DMS53 treated with DMSO at 0.1 percent for 48 hours (cell line): ENCODE data around the gene MYBPC3.

Experiments used
- DNase-seq: peaks from one replicate; lab custom pipeline; 2025; ENCODE audit not compliant: unreplicated experiment; lab: John Stamatoyannopoulos, UW

Gene MYBPC3

DNA sequence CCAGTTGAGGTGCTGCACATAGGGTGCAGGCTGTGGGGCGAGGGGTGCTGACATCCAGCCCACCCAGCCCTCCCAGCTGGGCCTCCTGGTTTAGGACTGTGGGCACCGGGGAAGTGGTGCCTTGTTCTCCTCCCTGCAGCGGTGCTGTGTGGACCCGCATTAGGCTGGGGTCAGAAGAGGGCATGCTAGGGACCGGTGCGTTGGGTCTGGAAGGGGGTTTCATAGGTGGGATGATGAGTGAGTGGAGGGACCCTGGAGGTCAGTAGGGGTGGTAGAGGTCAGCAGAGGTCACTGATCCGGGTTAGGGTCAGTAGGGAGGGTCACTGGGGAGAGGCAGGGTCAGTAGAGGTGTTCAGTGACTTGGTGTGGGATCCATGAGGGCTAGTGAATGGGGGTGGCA lies 6.7 kb upstream of the MYBPC3 start:
- DNase-seq: no peak

DNA sequence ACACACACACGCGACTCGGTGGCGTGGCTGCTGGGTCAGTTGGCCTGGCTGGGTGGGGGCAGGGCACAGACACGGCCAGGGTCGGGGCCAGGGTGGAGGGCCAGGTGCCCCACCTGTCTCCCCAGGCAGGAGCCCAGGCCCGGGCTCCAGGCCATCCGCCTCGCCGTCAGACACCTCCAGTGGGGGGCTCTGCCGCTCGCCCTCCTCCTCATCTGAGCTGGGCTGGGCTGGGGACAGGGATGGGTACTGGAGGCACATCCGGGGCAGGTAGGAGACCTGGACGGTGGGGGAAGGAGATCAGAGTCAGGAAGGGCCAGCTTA lies 6.2 kb upstream of the MYBPC3 start:
- no peak for DNase-seq

DNA sequence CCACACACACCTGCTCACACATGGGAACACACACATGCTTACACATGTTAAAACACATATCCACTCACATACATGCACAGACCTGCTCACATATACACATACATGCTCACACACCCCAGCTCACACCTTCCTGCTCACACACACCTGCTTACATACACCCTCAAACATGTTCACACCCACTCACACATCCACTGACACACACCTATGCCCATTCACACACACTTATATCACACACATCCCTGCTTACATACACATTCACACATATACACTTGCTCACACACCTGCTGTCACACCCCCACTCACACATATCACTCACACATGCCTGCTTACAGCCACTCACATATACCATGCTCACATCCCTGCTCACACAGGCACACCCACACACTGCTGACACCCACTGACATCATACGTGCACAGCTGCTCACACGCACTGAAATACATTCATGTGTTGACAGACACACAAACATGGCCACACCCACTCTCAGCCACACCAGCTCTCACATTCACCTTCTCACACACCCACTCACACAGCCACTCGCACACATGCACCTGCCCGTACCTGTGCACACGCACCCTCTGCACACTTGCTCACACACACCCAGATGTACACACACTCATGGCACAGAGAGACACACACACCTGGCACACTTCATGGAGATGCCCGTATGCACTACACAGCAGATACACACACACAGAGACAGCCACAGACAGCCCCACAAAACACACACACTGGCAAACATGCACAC lies 5.7 kb upstream of the MYBPC3 start:
- no peak for DNase-seq

DNA sequence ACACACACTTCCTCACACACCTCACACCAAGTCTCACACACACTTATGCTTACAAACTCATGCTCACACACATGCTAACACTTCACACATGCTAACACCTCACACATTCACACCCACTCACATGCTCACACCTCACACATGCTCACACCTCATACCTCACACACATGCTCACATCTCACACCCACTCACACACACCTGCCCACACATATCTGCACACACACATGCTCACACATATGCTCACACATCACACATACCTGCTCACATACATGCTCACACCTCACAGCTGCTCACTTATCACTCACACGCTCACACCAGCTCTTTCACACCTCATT lies 4.5 kb upstream of the MYBPC3 start:
- DNase-seq: no peak

DNA sequence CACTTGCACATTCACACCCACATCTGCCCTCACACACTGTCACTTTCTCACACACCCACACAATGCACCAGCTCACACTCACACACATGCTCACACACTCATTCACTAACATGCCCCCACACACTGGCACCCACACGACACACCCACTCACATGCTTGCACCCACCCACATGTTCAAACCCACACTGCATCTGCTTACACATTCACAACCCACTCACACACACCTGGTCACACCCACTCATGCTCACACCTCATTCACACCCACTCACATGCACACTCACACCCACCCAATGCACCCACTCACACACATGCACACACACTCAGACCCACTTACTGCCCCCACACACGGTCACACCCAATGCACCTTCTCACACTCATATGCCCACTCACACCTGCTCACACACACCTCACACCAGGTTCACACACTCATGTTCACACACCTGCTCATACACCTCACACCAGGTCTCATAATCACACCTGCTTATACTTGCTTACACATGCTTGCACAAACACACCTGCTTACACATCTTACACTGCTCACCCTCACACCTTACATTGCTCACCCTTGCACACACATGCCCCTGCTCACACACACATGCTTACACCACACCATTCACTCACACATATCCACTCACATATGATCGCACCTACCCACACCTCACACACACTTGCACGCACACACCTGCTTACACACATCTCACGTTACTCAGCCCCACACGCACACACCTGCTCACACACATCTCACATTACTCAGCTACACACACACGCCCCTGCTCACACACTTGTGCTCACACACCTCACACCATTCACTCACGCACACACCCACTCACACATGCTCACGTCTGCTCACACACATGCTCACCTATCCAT lies 3.9 kb upstream of the MYBPC3 start:
- DNase-seq: no peak

DNA sequence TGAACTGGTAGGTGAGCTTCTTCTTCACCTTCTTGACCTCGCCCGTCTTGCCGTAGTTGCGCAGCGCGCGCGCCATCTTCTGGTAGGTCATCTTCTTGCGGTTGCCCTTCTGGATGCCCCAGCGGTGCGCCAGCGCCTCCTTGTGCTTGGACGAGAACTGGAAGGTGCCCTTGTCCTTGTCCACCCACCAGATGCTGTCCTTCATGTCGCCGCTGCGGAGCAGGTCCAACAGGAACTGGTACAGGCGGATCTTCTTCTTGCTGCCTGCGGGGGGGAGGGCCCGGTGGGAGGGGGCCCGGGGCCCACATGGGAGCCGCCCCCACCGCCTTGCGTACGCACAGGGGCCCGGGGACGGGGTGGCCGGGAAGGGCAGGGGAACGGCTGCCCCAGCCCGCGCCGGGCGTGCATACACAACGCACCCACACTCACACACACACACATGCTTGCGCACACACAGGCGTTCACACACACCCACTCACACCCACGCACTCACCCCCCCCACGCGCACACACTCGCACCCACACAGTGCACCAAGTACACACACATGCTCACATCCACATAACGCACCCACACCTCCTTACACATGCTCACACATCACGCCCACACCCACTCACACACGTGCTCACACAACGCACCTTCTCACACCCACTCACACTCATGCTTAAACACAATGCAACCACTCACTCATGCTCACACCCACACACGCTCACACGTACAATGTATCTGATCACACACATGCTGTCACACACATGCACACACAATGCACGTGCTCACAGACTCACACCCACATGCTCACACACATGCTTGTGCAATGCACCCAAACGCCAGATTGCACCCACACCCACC lies 3.0 kb upstream of the MYBPC3 start:
- DNase-seq: peak; percentile 88

DNA sequence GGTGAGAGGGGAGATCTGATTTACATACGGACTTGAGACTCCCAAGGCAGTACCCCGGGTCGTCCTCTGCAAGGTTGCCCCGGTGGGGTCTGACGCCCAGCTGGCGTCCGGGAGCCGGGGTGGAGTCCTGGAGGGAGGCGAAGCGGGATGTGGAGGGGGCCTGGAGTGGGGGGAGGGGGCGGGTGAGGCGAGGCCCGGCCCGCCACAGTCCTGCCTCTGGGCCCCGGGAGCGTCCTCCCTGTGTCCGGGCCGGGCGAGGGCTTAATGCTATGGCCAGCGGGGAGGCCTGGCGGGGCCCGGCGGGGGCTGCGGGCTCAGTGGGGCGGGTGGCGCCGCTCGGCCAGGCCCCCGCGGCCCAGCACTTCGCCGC lies 2.4 kb upstream of the MYBPC3 start:
- no peak for DNase-seq

DNA sequence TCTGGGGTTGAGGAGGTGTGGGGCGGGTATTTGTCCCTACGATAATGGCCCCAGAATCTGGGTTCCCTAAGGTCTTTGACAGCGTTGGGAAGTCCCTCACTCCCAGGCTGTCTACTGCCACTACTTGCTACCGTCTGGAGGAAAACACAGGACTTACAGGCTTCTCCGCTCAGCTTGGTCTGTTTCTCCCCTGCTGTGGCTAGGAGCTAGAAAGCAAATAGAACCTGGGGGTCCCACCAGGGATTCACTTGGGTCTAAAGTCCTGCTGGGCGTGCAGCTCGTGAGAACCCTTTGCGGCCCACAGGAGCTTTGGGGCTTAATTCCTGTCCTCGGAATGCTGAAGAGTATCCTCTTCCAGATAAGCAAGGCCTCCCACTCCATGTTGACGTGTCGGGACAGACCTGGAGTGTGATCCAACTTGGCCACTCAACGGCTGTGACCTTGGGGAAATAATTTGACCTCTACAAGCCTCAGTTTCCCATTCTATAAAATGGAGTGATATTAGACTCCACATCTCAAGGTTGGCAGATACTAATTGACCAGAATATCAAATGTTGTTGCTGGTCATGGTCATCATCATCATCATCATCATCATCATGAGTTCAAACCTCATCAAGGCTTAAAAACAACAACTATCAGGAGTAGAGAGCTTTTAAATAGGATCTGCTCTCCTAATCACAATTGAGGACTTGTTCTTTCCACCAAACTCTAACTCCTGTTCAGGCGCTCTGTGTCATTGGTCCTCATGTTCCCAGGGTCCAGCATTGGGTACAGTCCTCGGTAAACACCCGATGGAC lies 1.7 kb upstream of the MYBPC3 start:
- DNase-seq: no peak

DNA sequence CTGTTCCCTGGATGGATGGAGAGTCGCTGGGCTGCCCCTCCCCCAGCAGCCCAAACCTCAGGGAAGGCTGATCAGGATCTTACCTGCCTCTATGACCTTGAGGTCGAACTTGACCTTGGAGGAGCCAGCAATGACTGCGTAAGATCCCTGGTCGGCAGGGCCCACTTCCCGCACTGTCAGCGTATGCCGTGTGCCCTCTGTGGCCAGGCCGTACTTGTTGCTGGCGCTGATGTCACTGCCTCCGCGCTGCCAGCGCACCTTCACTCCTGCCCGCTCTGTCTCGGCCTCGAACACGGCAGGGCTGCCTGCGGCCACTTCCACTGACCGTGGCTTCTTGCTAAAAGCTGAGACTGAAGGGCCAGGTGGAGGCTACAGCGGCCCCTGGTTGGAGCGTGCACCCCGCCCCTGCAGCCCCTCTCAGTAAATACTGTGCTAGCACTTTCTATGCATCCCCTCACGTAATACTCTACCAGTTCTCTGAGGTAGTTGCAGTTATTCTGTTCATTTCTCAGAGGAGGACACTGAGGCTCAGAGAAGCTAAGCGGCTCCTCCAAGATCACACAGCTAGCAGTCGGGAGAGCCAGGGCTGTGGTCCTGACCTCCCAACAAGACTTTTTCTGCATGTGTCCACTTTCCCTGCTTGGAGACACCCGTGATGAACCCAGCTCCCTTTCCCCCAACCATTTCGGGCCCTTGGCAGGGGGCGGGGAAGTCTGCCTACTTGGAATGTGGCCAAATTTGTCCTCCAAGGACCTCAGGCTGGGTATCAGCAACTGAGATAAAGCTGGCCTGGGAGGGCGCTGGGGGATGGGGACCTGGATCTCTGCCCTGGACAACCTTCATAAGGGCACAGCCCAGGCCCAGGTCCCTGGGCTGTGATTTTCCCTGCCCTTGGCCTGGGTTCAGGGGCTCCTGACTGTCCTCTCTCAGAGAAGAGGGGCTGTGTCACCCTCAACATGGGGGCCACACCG lies 1.1 kb downstream of the MYBPC3 start:
- DNase-seq: no peak

DNA sequence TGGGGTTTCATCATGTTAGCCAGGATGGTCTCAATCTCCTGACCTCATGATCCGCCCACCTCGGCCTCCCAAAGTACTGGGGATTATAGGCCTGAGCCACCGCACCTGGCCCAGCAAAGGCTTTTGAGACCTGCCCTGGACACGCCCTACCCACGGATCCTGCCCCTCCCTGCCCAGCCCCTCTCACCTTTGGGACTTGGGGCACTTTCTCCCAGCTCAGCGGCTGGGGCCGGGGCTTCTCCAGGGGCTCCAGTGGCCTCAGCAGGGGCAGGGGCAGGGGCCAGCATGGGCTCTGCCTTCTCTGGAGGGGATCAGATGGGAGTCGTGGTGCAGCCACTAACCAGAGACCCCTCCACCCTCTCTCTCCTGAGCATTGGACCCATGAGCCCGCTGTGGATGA lies 2.2 kb downstream of the MYBPC3 start:
- DNase-seq: no peak

DNA sequence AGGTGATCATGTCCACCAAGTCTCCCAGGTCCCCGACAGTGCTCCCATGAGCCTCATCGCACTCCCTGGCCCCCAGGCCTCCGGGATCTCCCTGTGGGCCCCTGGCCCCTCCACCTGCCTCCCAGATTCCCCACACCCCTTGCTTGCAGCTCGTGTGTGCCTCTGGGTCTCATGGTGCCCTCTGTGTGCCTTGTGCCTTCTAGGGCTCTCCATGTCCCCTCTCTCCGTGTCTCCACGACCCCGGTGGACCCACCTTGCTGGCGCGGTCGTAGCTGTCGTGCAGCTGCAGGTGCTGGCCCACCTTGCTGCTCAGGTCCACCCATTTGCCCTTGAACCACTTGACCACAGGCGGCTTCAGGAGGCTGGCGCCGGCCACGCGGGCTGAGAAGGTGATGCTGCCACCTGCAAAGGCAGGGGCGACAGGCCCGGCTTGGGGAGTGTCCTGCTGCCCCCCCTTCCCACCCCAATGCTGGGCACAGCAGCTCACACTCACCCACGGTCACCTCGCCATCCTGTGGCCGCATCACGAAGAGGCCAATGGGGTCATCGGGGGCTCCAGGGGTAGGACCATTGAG lies 2.9 kb downstream of the MYBPC3 start:
- DNase-seq: no peak

DNA sequence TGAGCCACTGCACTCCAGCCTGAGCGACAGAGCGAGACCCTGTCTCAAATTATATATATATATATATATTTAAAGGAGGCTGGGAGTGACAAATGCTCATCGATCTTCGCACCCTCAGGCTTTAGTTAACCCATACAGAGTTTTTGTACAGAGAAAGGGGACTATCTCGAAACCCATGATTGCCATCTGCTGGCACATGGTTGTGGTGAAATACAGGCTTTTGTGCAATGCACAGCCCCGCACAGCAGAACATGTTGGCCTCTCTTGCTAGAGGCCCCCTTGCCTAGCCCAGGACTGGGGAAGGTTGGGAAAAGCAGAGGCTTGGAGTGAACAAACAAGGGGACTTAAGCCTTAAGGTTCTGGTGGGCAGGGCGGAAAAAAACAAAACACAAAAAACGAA lies 3.6 kb downstream of the MYBPC3 start:
- peak; percentile 7 for DNase-seq

DNA sequence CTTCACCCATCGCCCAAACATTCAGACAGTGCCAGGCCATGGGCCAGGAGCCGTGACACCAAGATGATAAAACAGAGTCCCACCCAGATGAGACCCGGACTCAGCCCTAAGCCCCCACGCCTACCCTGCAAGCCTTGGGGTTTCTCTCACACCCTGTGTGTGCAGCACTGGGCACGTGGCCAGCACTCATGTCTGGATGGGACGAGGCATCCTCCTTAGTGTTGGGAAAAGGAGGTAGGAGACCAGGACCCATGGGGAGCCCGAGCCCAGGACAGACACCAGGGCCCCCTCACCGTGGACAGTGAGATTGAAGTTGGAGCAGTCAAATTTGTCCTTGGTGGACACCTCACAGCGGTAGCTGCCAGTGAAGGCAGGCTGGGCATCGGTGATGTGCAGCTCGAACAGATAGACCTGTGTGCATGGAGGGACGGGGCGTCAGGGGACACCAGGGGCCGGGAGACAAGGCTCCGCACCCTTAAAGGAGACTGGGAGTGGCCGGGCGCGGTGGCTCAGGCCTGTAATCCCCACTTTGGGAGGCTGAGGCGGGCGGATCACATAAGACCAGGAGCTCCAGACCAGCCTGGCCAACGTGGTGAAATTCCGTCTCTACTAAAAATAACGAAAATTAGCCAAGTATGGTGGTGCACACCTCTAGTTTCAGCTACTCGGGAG lies 4.2 kb downstream of the MYBPC3 start:
- DNase-seq: no peak

DNA sequence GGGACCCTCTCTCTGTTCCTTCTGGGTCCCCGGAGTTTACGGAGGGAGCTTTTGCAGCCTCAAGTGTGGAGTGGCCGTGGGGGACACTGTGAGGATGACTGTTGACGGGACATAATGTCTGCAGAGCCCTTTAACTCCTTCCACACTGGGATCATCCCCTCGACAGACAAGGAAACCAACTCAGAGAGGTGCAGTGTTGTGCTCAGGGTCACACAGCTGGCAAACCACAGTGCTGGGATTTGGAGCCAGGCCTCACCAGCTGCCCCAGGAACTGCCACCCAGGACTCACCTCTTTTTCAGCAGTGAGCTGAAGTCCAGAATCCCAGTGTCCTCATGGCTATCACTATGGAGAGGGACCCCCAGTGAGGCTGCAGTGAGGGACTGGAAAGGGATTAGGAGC lies 5.4 kb downstream of the MYBPC3 start:
- no peak for DNase-seq

DNA sequence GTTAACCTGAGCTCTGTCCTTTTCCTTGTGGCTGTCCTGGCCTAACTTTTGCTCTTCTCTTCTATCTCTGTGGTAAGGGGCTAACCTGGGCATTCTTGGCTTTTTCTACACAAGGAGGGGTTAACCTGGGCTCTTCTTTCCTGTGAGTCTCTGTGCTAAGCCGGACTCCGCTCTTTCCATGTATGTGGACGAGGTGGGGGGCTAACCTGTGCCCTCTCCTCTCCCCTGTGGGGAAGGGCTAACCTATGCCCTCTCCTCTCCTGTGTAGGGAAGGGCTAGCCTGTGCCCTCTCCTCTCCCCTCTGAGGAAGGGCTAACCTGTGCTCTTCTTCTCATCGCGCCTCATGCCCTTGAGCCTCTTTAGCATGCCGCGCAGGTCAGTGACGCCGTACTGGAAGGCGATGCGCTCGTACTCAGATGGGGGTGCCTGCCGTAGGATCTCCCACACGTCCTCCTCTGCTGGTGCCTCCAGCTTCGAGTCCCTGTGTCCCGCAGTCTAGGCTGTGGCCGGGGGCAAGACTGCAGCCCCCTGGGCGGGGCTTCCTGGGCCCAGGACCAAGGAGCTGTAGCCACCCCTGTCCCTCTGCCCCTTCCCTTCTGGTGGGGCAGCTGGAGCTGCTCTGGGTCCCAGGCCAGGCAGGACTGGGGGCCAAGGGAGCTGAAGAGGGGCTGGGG lies 6.5 kb downstream of the MYBPC3 start:
- DNase-seq: no peak

DNA sequence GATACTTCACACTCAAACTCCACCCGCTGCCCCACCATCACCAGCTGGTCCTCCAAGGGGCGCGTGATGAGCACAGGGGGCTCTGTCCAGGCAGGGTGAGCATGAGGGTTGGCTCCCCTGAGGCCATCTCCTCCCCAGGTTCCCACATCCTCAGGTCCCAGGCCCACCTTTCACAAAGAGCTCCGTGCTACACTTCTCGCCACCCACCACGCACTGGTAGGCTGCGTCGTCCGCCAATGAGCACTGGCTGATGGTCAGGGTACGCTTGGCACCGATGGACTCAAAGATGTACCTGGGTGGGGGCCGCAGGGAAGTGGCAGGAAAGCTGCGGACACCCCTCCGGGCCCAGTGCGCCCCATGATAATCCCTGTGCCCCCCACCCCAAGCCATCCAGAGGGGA lies 9.6 kb downstream of the MYBPC3 start:
- no peak for DNase-seq

DNA sequence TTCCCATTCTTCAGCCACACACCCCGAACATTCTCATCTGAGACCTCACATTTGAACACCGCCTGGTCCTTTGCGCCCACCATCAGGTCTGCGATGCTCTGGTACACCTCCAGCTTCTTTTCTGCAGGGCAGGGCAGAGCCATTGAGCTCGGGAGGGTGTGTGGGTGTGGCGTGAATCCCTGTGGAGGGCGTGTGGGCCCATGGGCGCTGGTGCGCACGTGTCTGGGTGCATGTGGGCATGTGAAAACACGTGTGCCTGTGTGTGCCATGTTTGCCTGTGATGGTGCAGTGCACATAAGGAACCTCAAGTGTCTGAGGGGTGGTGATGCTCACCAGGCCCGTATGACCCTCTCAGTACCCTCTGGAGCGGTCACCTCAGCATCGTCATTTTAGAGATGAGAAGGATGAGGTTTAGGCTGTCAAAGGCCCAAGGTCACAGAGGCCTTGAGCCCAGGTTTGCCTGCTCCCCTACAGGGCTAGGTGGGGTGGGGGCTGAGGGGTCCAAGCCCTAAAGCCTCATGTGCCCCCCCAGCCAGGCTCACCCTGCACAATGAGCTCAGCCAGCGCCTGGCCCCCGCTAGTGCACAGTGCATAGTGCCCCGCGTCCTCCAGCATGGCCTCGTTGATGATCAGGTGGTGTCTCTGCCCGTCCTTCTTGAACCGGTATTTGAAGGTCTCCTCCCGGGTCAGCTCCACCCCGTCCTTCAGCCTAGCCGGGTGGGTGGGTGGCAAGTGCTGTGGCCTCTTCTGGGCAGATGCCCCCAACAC lies 10.3 kb downstream of the MYBPC3 start:
- no peak for DNase-seq
